ENCODE measurements around the gene PPP1R9A.

DNA sequence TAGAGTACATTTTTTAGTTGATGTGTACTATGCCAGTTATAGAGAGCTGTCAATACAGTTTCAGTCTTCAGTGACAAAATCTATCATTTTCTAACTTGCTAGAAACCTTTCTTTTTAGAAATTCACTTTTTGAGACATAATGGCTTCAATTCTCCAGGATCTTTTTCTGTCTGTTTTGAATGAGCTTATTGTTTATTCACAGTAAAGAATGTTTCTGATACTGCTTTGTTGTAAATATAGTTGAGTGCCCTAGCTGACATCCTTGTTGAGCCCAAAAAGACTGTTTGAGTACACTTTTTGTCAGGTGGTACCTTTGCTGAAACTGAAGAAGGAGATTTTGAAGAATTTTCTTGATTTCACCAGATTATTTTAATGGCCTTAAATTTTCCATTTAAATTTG, 139.9 kb downstream of the PPP1R9A start:
- TF ChIP-seq, protein P1, sequence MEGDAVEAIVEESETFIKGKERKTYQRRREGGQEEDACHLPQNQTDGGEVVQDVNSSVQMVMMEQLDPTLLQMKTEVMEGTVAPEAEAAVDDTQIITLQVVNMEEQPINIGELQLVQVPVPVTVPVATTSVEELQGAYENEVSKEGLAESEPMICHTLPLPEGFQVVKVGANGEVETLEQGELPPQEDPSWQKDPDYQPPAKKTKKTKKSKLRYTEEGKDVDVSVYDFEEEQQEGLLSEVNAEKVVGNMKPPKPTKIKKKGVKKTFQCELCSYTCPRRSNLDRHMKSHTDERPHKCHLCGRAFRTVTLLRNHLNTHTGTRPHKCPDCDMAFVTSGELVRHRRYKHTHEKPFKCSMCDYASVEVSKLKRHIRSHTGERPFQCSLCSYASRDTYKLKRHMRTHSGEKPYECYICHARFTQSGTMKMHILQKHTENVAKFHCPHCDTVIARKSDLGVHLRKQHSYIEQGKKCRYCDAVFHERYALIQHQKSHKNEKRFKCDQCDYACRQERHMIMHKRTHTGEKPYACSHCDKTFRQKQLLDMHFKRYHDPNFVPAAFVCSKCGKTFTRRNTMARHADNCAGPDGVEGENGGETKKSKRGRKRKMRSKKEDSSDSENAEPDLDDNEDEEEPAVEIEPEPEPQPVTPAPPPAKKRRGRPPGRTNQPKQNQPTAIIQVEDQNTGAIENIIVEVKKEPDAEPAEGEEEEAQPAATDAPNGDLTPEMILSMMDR (conservative IDR thresholded peaks at IDR 0.05; ENCODE audit: low read depth, low read length), result no peak
- TF ChIP-seq EZH2 (IDR thresholded peaks at IDR 0.05; ENCODE audit: borderline replicate concordance, low read depth, low read length, poor library complexity, severe bottlenecking), result no peak
